ENCODE data around the gene ATP5F1C.

DNA sequence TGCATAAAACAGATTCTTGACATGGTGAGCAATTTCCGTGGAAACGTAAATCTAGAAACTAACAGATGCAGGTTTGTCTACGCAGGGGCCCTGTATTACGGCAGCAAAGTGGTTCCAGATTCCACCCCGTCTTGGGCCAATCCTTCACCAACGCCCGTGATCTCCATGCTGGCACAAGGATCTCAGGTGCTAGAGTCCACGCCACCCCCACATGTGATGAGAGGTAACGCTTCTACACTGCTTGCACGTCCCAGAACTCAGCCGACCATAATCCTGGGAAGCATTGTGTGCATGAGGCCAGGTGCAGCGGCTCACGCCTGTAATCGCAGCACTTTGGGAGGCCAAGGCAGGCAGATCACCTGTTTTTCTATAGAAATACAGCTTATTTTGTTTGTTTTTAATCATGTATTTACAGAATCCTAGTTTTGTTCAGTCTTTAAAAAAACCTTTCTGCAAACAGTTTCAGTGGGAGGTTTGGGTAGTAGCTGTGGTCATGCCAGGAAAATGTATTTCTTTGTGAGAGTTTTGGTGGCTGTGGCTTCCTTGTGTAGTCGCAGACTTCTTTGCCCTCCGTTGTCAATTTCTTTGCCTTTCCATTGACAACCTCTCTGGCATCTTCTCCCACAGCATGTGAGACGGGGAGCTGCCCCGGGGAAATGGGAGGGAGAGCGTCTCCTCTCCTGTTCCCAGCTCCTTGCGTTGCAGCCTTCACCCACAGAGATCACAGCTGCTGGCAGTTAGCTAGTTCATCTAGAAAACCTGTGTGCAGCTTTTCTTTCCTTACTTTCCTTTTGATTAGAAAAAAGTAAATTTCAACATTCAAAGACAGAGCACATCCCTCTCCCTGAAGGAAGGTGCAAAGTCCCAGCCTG, 49.2 kb upstream of the ATP5F1C start:
- TF ChIP-seq POLR2AphosphoS5 (IDR thresholded peaks at IDR 0.05; ENCODE audit: low read depth, low read length) (no peak), TAF1 (IDR thresholded peaks at IDR 0.05; ENCODE audit: borderline replicate concordance, low read depth, low read length) (no peak)

All from GM12892 (cell line).